Ovary (tissue), 3 donors: ENCODE results near the gene NR2F1.

ENCODE experiments used
- EP300 ChIP-seq: sonication (generic); formaldehyde crosslinking; IDR thresholded peaks from one replicate; pipeline ENCODE4 v1.6.1; 2017; ENCODE audit warnings: antibody characterized with exemption
- POLR2A ChIP-seq: fragments of 450-650 bp; IDR thresholded peaks from one replicate; pipeline ENCODE4 v1.6.1; 2017; ENCODE audit warnings: antibody characterized with exemption, mild to moderate bottlenecking, moderate library complexity
- TF ChIP-seq, protein P1 (sequence below), 3 donors: fragments of 450-650 bp in 2 of 3; fragments of 200-600 bp in 1 of 3; IDR thresholded peaks; one replicate each; pipeline versions ENCODE4 v1.5.1 to v1.8.0; 2016 to 2022; ENCODE audit warnings: antibody characterized with exemption in 3 of 3, mild to moderate bottlenecking in 1 of 3
- donor health status: DM: no; HTN: no; CAD: no.

DNA sequence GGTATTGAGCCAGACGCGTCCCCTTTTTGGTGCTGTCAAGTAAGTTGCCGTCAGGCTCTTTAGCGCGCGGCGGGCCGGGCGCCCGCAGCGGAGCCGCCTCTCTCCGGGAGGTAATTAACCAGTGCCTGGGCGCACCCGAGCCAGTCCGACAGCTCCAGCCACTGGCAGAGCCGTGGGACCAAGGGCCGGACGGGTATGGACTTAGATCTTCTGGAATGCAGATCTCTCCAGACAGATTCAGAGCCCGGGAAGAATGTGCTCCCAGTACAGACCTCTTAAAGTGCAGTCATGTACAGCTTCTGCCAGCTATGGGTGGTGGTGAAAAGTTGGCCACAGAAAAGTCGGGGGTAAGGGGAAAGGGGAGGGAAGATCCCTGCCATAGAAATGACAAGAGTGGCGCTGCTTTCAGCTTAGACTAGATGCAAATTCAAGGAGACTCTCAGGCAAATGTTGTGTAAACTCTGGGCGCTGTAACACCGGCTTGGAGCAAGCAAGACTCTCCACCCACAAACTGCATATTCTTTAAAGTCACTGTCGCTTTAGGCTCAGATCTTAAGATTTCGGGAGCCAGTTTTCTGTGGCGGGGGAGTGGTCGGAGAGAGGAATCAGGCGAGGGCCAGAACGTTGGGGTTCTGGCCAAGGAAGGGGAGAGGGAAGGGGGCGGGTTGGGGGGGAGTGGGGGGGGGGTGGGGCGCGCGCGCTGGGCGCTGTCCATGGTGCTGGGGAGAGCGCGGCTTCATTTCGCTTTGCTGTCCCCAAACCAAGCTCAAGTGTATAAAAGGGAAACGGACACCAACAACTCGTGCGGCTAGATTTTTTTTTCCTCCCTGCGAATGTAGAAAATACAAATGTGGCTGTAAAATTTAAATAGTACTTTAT, 29.2 kb downstream of the NR2F1 start:
- TF ChIP-seq, protein P1, sequence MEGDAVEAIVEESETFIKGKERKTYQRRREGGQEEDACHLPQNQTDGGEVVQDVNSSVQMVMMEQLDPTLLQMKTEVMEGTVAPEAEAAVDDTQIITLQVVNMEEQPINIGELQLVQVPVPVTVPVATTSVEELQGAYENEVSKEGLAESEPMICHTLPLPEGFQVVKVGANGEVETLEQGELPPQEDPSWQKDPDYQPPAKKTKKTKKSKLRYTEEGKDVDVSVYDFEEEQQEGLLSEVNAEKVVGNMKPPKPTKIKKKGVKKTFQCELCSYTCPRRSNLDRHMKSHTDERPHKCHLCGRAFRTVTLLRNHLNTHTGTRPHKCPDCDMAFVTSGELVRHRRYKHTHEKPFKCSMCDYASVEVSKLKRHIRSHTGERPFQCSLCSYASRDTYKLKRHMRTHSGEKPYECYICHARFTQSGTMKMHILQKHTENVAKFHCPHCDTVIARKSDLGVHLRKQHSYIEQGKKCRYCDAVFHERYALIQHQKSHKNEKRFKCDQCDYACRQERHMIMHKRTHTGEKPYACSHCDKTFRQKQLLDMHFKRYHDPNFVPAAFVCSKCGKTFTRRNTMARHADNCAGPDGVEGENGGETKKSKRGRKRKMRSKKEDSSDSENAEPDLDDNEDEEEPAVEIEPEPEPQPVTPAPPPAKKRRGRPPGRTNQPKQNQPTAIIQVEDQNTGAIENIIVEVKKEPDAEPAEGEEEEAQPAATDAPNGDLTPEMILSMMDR (IDR thresholded peaks at IDR 0.05): no peak
- TF ChIP-seq POLR2A: no peak
- TF ChIP-seq EP300: no peak
